Heart left ventricle (tissue), 16 donors: ENCODE measurements around the gene FBXL22. TPM values are rescaled to one million over a fixed set of nuclear protein-coding genes. Genes with fewer than 3 reads are reported as not detected.

Source experiments
- ATAC-seq, 4 donors: fragments of 200-7000 bp; cut with Tn5 transposase; one replicate each; pipeline ENCODE4 v1.9.1; 2020 to 2022; ENCODE audit warnings: moderate library complexity in 4 of 4, mild to moderate bottlenecking in 3 of 4, moderate number of reproducible peaks in 1 of 4
- DNase-seq, 5 donors: peaks; one replicate each; pipeline ENCODE4 v3.0.0-alpha.2; 2020
- H3K27ac ChIP-seq, 12 donors: fragments of 200-600 bp; sonication (generic) in 4 of 12; one replicate each; pipeline versions ENCODE4 v1.5.0 to v1.8.0; 2016 to 2022; ENCODE audit warnings: mild to moderate bottlenecking in 2 of 12
- H3K27me3 ChIP-seq, 9 donors: fragments of 200-600 bp; sonication (generic) in 2 of 9; one replicate each; pipeline versions ENCODE4 v1.5.1 to v1.8.0; 2016 to 2022; ENCODE audit warnings: mild to moderate bottlenecking in 3 of 9
- H3K36me3 ChIP-seq, 9 donors: fragments of 200-600 bp; sonication (generic) in 2 of 9; one replicate each; pipeline versions ENCODE4 v1.5.0 to v1.8.0; 2018 to 2022; ENCODE audit warnings: mild to moderate bottlenecking in 2 of 9
- H3K4me1 ChIP-seq, 12 donors: fragments of 200-600 bp; sonication (generic) in 4 of 12; one replicate each; pipeline versions ENCODE4 v1.5.0 to v1.8.0; 2016 to 2022; ENCODE audit warnings: mild to moderate bottlenecking in 3 of 12
- H3K4me3 ChIP-seq, 12 donors: fragments of 200-600 bp; sonication (generic) in 4 of 12; one replicate each; pipeline versions ENCODE4 v1.5.0 to v1.8.0; 2017 to 2022; ENCODE audit warnings: mild to moderate bottlenecking in 9 of 12, moderate library complexity in 4 of 12
- H3K9me3 ChIP-seq, 12 donors: fragments of 200-600 bp; sonication (generic) in 4 of 12; one replicate each; pipeline versions ENCODE4 v1.5.0 to v1.8.0; 2016 to 2022; ENCODE audit warnings: mild to moderate bottlenecking in 1 of 12
- POLR2A ChIP-seq, 2 donors: fragments of 450-650 bp; IDR thresholded peaks; one replicate each; pipeline ENCODE4 v1.6.1; 2017; ENCODE audit warnings: antibody characterized with exemption in 2 of 2, mild to moderate bottlenecking in 2 of 2, moderate library complexity in 2 of 2
- WGBS, 4 donors: extraction: QIAGEN DNeasy Blood & Tissue Kit in 2 of 4; methylation state at CpG; one replicate each; pipeline versions ENCODE4 v1.1.5 to v1.1.7; 2013 to 2018; 5-methylcytosine and 5-hydroxymethylcytosine counted together
- intact Hi-C, 10 donors: fragments of 100-400 bp; cut with DNase I; formaldehyde crosslinking; loops; one replicate each; pipeline versions ENCODE4 v1.11.1 to v1.14.2; 2022
- polyA plus RNA-seq, 2 donors: library from polyadenylated mRNA; stranded (reverse); fragments of 200-250 nt; gene quantifications; one replicate each; pipeline ENCODE4 v1.2.3, GENCODE V29; 2013
- total RNA-seq, 9 donors: library from RNA; depleted of rRNA in 2 of 9; stranded (reverse); fragments of >200 nt in 2 of 9; fragmentation: NEBNext Ultra II Directional in 3 of 9; extraction: Animal tissue kit (Norgen Biotek cat#: 25700) in 3 of 9; gene quantifications; one replicate each; pipeline versions ENCODE4 v1.1.0 to v1.2.4, GENCODE V29; 2016 to 2023
- TF ChIP-seq, protein P1 (sequence below), 12 donors: fragments of 200-600 bp; sonication (generic) in 4 of 12; IDR thresholded peaks; one replicate each; pipeline versions ENCODE4 v1.5.0 to v1.8.0; 2018 to 2022; ENCODE audit warnings: antibody characterized with exemption in 12 of 12, mild to moderate bottlenecking in 5 of 12
- donor health status: ischemic (EF 13 %, LVEDD 7.1; RV severe dilation, severe dysfunction).
- donor health status: healthy with polysubstance abuse.
- donor health status: DM: no; HTN: yes; CAD: no.
- donor health status: DM: no; HTN: no; CAD: no.
- donor health status: ischemic (EF 25% LVEDD 6.9; RV normal size, moderate dysfunction).
- donor health status: ischemic (EF 25% LVEDD 5.7; RV mildly dilated, moderate dysfunction).
- donor health status: healthy.
- donor health status: DM: yes; HTN: yes; CAD: no.
- donor health status: ischemic (EF 35%, LVEDD 5.7; RV mildly dilated, moderate dysfunction).
- donor health status: nonischemic (EF 11% LVEDD 7.7; RV severe dilation, severe dysfunction).
- donor health status: DM: yes; HTN: yes; CAD: no.
- donor health status: PGD.
- donor health status: ischemic (EF 29% LVEDD 5.4; RV normal size, mild dysfunction).
- donor health status: nonischemic (EF 23%, LVEDD 6.1; RV moderate dilation, normal function).

Gene FBXL22
- total and polyA plus RNA-seq, 11 donors: 2.4 to 41.5 (median 20.7) TPM

DNA sequence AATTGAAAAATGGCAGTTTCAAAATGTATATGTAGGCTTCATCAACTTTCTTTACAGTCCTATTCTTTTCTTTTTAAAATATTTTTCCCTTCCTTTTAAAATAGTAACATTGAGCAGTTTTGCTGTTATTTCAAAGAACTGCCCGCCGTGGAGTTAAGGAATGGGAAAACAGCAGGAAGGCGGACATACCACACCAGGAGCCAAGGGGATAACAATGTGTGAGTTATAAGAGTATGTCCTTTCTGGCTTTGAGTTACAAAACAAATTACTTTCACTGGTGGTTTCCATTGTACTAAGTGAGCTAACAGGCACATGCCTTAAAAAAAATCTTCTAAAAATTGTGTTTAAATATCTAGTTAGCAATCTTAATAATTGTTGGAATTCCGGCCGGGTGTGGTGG is 37.4 kb upstream of the FBXL22 start:
- intact Hi-C loops: loop anchor here in 2 of 10 donors (10.0 kb wide), 1 partner anchor 55 kb away; the partner anchor contains the start of gene USP3 (in 2 of the 2)
- Histone ChIP-seq H3K4me3 (no peak overlapping the region), H3K27ac (no peak overlapping the region), H3K4me1 (peaks cover 0 to 7% (median 0%) of the 10 kb centered on the region in 12 donors), H3K9me3 (no peaks in the 10 kb centered on the region), H3K36me3 (peaks cover 0 to 93% (median 77%) of the 10 kb centered on the region in 9 donors), H3K27me3 (no peaks in the 10 kb centered on the region)
- 95 to 98% (median 96%) methylated on average over 5 of the region's 5 CpGs for WGBS, 4 donors
- ATAC-seq: no peak
- no peak for DNase-seq
- TF ChIP-seq, protein P1, sequence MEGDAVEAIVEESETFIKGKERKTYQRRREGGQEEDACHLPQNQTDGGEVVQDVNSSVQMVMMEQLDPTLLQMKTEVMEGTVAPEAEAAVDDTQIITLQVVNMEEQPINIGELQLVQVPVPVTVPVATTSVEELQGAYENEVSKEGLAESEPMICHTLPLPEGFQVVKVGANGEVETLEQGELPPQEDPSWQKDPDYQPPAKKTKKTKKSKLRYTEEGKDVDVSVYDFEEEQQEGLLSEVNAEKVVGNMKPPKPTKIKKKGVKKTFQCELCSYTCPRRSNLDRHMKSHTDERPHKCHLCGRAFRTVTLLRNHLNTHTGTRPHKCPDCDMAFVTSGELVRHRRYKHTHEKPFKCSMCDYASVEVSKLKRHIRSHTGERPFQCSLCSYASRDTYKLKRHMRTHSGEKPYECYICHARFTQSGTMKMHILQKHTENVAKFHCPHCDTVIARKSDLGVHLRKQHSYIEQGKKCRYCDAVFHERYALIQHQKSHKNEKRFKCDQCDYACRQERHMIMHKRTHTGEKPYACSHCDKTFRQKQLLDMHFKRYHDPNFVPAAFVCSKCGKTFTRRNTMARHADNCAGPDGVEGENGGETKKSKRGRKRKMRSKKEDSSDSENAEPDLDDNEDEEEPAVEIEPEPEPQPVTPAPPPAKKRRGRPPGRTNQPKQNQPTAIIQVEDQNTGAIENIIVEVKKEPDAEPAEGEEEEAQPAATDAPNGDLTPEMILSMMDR (IDR thresholded peaks at IDR 0.05): no peak
- TF ChIP-seq POLR2A (IDR thresholded peaks at IDR 0.05): no peak

DNA sequence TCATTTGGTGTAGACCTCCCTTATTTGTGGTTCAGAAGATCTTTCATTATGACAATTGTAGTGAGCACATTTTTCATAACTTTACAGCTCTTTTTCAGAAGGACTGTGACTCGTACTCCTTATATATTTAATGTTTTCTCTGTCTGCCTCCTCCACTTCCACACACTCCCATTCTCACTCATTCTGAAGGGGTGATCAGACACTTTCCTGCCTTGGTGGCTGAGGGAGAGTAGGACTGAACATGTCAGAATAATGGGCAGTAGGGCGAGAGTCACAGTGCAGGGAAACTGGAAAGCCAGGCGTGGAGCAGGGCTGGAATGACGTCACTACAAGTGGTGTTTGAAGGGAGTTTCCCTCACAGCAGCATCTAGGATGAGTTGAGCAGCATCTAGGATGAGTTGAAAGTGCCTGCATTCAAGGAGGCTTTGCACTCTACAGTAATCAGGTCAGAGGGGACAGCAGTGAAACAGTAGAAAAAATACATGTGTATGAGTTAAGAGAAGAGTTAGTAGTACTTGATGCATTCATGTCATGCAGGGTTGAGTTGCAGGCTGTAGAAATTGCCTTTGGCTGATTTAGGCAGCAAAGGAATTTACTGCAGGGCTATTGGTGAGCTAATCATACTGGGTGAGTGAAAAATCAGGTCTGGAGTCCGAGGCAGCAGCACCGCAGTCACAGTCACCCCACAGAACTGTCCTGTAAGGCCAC is 36.3 kb upstream of the FBXL22 start:
- Histone ChIP-seq H3K9me3 (no peaks in the 10 kb centered on the region), H3K4me3 (no peak overlapping the region), H3K4me1 (peaks cover 0 to 7% (median 0%) of the 10 kb centered on the region in 12 donors), H3K27ac (no peak overlapping the region), H3K36me3 (peaks cover 0 to 99% (median 83%) of the 10 kb centered on the region in 9 donors), H3K27me3 (no peaks in the 10 kb centered on the region)
- intact Hi-C loops: no loop called here
- ATAC-seq (no peak), DNase-seq (no peak)
- WGBS, 4 donors: 85 to 95% (median 92%) methylated on average over 5 to 6 of the region's 6 CpGs
- TF ChIP-seq, protein P1 (IDR thresholded peaks at IDR 0.05): no peak
- no peak for TF ChIP-seq POLR2A (IDR thresholded peaks at IDR 0.05)

DNA sequence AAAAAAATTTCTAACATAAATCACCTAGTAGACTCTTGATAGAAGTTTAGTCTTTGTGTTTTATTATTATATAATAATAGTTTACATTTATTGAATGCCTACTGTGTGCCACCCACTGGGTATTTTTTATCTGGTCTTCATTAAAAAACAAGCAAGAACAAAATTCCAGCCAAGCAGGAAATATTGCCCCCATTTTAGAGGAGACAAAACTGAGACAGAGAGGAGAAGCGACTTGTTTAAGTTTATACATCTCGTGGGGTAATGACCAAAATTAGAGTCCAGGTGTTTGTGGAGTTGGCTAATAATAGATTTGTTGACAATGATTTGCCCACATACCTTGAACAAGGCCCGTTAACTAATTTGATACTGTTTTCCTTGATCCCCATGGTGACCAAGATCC is 33.1 kb upstream of the FBXL22 start:
- peaks cover 0 to under 1% (median 0%) of the 10 kb centered on the region in 12 donors for H3K4me1 ChIP-seq
- no peaks in the 10 kb centered on the region for H3K27me3 ChIP-seq
- ATAC-seq (no peak), DNase-seq (no peak)
- no peak overlapping the region for H3K27ac ChIP-seq
- H3K9me3 ChIP-seq: no peaks in the 10 kb centered on the region
- 32 to 80% (median 59%) methylated on average over 3 of the region's 3 CpGs for WGBS, 4 donors
- H3K36me3 ChIP-seq: peaks cover 0 to 98% (median 90%) of the 10 kb centered on the region in 9 donors
- intact Hi-C loops: no loop called here
- H3K4me3 ChIP-seq: no peak overlapping the region
- TF ChIP-seq, protein P1 (IDR thresholded peaks at IDR 0.05): no peak
- TF ChIP-seq POLR2A (IDR thresholded peaks at IDR 0.05): no peak

DNA sequence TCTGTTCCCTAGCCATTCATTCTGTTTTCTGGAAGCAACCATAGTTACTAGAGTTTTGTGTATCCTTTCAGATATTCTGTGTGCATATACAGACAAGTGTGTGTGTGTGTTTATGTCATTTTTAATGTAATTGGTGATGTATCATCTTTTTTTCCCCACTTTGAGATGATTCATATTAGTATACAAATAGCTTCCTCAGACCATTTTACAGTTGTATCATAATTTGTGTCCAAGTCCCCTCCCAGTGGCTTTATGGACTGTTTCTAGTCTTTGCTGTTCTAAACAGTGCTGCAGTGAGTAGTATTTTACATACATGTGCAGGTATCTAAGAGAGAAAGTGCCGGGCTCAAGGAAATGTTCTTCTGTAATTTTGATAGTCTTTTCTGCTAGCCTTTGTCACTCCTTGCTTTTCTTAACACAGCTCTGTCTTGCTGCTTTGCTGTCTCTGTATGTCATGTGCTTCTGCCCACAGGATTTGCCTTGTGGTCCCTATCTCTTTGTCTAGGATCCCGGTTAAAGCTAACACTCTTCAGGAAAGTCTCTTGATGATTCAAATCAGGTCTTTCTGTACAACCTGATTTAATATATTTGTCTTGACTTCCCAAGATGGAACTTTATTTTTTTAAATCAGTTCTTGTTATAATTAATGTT is 31.5 kb upstream of the FBXL22 start:
- no peak overlapping the region for H3K4me3 ChIP-seq
- intact Hi-C loops: no loop called here
- peaks cover 0 to 98% (median 89%) of the 10 kb centered on the region in 9 donors for H3K36me3 ChIP-seq
- no peaks in the 10 kb centered on the region for H3K9me3 ChIP-seq
- H3K4me1 ChIP-seq: no peaks in the 10 kb centered on the region
- ATAC-seq (no peak), DNase-seq (no peak)
- no peak overlapping the region for H3K27ac ChIP-seq
- WGBS, 4 donors: 76 to 81% (median 79%) methylated on average over 2 of the region's 2 CpGs
- TF ChIP-seq, protein P1 (IDR thresholded peaks at IDR 0.05): no peak
- TF ChIP-seq POLR2A (IDR thresholded peaks at IDR 0.05): no peak
- no peaks in the 10 kb centered on the region for H3K27me3 ChIP-seq
